Esophagus squamous epithelium (tissue), 4 donors: ENCODE results near the gene CCL21.

ENCODE experiments used
- POLR2A ChIP-seq, 4 donors: fragments of 450-650 bp; IDR thresholded peaks; one replicate each; pipeline ENCODE4 v1.6.1; 2017; ENCODE audit warnings: antibody characterized with exemption in 4 of 4, mild to moderate bottlenecking in 4 of 4, moderate library complexity in 3 of 4
- TF ChIP-seq, protein P1 (sequence below), 6 experiments: fragments of 450-650 bp in 4 of 6; fragments of 200-600 bp in 2 of 6; sonication (generic) in 2 of 6; IDR thresholded peaks; one replicate each; pipeline ENCODE4 v1.5.1; 2016 to 2019; ENCODE audit warnings: antibody characterized with exemption in 6 of 6, mild to moderate bottlenecking in 4 of 6, moderate library complexity in 4 of 6

DNA sequence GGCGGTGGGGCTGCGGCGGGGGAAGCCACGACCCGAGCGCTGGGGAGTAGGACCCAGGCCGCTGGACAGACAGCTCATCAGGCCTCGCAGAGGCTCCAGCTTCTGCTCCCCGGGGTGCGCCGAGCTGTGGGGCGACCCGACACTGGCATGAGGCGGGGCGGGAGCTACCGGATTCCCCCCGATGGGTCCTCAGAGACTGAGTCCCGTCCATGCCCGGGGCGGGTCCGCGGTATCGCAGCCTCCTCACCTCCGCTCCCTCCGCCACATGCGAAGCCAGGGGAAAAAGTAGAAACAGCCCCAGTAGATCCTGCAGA, 44.9 kb downstream of the CCL21 start:
- TF ChIP-seq, protein P1, sequence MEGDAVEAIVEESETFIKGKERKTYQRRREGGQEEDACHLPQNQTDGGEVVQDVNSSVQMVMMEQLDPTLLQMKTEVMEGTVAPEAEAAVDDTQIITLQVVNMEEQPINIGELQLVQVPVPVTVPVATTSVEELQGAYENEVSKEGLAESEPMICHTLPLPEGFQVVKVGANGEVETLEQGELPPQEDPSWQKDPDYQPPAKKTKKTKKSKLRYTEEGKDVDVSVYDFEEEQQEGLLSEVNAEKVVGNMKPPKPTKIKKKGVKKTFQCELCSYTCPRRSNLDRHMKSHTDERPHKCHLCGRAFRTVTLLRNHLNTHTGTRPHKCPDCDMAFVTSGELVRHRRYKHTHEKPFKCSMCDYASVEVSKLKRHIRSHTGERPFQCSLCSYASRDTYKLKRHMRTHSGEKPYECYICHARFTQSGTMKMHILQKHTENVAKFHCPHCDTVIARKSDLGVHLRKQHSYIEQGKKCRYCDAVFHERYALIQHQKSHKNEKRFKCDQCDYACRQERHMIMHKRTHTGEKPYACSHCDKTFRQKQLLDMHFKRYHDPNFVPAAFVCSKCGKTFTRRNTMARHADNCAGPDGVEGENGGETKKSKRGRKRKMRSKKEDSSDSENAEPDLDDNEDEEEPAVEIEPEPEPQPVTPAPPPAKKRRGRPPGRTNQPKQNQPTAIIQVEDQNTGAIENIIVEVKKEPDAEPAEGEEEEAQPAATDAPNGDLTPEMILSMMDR (IDR thresholded peaks at IDR 0.05): no peak
- TF ChIP-seq POLR2A (IDR thresholded peaks at IDR 0.05): peak in 1 of 4 donors; percentile 6
